Esophagus squamous epithelium (tissue), 4 donors: ENCODE data around the gene HNRNPM.

Source experiments
- POLR2A ChIP-seq, 4 donors: fragments of 450-650 bp; IDR thresholded peaks; one replicate each; pipeline ENCODE4 v1.6.1; 2017; ENCODE audit warnings: antibody characterized with exemption in 4 of 4, mild to moderate bottlenecking in 4 of 4, moderate library complexity in 3 of 4
- TF ChIP-seq, protein P1 (sequence below), 6 experiments: fragments of 450-650 bp in 4 of 6; fragments of 200-600 bp in 2 of 6; sonication (generic) in 2 of 6; IDR thresholded peaks; one replicate each; pipeline ENCODE4 v1.5.1; 2016 to 2019; ENCODE audit warnings: antibody characterized with exemption in 6 of 6, mild to moderate bottlenecking in 4 of 6, moderate library complexity in 4 of 6

DNA sequence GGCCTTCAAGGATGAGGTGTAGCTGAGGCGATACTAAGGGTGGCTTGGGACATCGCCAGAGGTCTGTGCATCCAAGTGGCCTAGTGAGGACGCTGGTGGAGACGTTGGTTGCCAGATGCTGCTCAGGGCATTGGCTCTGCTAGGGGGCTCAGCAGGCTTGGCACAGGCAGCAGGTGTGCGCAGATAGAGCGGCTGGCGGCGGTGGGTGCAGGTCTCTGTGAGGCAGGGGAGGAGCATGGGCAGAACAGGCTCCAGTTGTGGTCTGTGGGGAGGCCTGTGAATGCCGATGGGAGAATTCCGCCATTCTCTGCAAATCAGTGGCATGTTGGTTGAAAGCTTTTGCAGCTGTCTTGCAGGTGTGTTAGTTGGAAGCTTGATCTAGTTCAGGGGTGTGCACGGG is 36.4 kb downstream of the HNRNPM start:
- TF ChIP-seq, protein P1, sequence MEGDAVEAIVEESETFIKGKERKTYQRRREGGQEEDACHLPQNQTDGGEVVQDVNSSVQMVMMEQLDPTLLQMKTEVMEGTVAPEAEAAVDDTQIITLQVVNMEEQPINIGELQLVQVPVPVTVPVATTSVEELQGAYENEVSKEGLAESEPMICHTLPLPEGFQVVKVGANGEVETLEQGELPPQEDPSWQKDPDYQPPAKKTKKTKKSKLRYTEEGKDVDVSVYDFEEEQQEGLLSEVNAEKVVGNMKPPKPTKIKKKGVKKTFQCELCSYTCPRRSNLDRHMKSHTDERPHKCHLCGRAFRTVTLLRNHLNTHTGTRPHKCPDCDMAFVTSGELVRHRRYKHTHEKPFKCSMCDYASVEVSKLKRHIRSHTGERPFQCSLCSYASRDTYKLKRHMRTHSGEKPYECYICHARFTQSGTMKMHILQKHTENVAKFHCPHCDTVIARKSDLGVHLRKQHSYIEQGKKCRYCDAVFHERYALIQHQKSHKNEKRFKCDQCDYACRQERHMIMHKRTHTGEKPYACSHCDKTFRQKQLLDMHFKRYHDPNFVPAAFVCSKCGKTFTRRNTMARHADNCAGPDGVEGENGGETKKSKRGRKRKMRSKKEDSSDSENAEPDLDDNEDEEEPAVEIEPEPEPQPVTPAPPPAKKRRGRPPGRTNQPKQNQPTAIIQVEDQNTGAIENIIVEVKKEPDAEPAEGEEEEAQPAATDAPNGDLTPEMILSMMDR (IDR thresholded peaks at IDR 0.05), result no peak
- TF ChIP-seq POLR2A (IDR thresholded peaks at IDR 0.05), result no peak
